HEK293 (cell line): ENCODE measurements around the gene OR52I1.
A peak's percentile ranks its signal among the peaks of the same experiment; 100 is the strongest.

Experiments used
- HIC1 ChIP-seq: fragments of 450-650 bp; formaldehyde crosslinking; IDR thresholded peaks from 2 replicates; pipeline ENCODE4 v1.5.1; 2016; ENCODE audit warnings: missing biosample characterization, missing genetic modification characterization
- HOXC10 ChIP-seq: sonication (generic); formaldehyde crosslinking; IDR thresholded peaks from 2 replicates; pipeline ENCODE4 v1.8.1; 2023; ENCODE audit warnings: mild to moderate bottlenecking, missing genetic modification reagents
- KLF10 ChIP-seq: fragments of 450-650 bp; IDR thresholded peaks from 2 replicates; pipeline ENCODE4 v1.5.1; 2018; ENCODE audit warnings: missing biosample characterization, mild to moderate bottlenecking, missing genetic modification characterization
- PATZ1 ChIP-seq: fragments of 450-650 bp; formaldehyde crosslinking; IDR thresholded peaks from 2 replicates; pipeline ENCODE4 v1.5.1; 2016; ENCODE audit warnings: missing biosample characterization, missing genetic modification characterization
- PRDM4 ChIP-seq: fragments of 450-650 bp; formaldehyde crosslinking; IDR thresholded peaks from 2 replicates; pipeline ENCODE4 v1.5.1; 2017; ENCODE audit warnings: missing biosample characterization, missing genetic modification characterization
- PRDM6 ChIP-seq: fragments of 450-650 bp; formaldehyde crosslinking; IDR thresholded peaks from 2 replicates; pipeline ENCODE4 v1.5.1; 2017; ENCODE audit warnings: missing biosample characterization, missing genetic modification characterization
- SALL2 ChIP-seq: fragments of 450-650 bp; formaldehyde crosslinking; IDR thresholded peaks from 2 replicates; pipeline ENCODE4 v1.5.0; 2017; ENCODE audit warnings: missing biosample characterization, mild to moderate bottlenecking, missing genetic modification characterization, borderline replicate concordance
- SCRT1 ChIP-seq: fragments of 450-650 bp; formaldehyde crosslinking; IDR thresholded peaks from 2 replicates; pipeline ENCODE4 v1.5.1; 2016; ENCODE audit warnings: missing biosample characterization, missing genetic modification characterization, borderline replicate concordance
- SCRT2 ChIP-seq: fragments of 450-650 bp; formaldehyde crosslinking; IDR thresholded peaks from 2 replicates; pipeline ENCODE4 v1.5.1; 2016; ENCODE audit warnings: missing biosample characterization, missing genetic modification characterization
- ZBTB11 ChIP-seq: fragments of 450-650 bp; formaldehyde crosslinking; conservative IDR thresholded peaks from 2 replicates; pipeline ENCODE4 v1.5.1; 2016; ENCODE audit warnings: low read depth, missing biosample characterization, missing genetic modification characterization
- ZFP37 ChIP-seq: fragments of 450-650 bp; formaldehyde crosslinking; IDR thresholded peaks from 2 replicates; pipeline ENCODE4 v1.5.1; 2016; ENCODE audit warnings: missing biosample characterization, missing genetic modification characterization
- ZNF112 ChIP-seq: fragments of 450-650 bp; formaldehyde crosslinking; IDR thresholded peaks from 2 replicates; pipeline ENCODE4 v1.5.0; 2017; ENCODE audit warnings: missing biosample characterization, missing genetic modification characterization
- ZNF138 ChIP-seq: fragments of 450-650 bp; formaldehyde crosslinking; IDR thresholded peaks from 2 replicates; pipeline ENCODE4 v1.5.1; 2016; ENCODE audit warnings: missing biosample characterization, missing genetic modification characterization, borderline replicate concordance
- ZNF202 ChIP-seq: fragments of 450-650 bp; formaldehyde crosslinking; IDR thresholded peaks from 2 replicates; pipeline ENCODE4 v1.5.1; 2016; ENCODE audit warnings: missing biosample characterization, missing genetic modification characterization, borderline replicate concordance
- ZNF223 ChIP-seq: fragments of 450-650 bp; formaldehyde crosslinking; IDR thresholded peaks from 2 replicates; pipeline ENCODE4 v1.5.1; 2016; ENCODE audit warnings: missing biosample characterization, missing genetic modification characterization
- ZNF24 ChIP-seq: fragments of 450-650 bp; formaldehyde crosslinking; IDR thresholded peaks from 2 replicates; pipeline ENCODE4 v1.5.1; 2016; ENCODE audit warnings: missing biosample characterization, missing genetic modification characterization
- ZNF248 ChIP-seq: fragments of 450-650 bp; formaldehyde crosslinking; IDR thresholded peaks from 2 replicates; pipeline ENCODE4 v1.5.1; 2017; ENCODE audit warnings: missing biosample characterization, missing genetic modification characterization
- ZNF266 ChIP-seq: fragments of 450-650 bp; formaldehyde crosslinking; IDR thresholded peaks from 2 replicates; pipeline ENCODE4 v1.5.1; 2016; ENCODE audit warnings: missing biosample characterization, missing genetic modification characterization, low read depth
- ZNF488 ChIP-seq: fragments of 450-650 bp; formaldehyde crosslinking; IDR thresholded peaks from 2 replicates; pipeline ENCODE4 v1.5.1; 2016; ENCODE audit warnings: missing biosample characterization, missing genetic modification characterization
- ZNF510 ChIP-seq: fragments of 450-650 bp; formaldehyde crosslinking; IDR thresholded peaks from 2 replicates; pipeline ENCODE4 v1.5.1; 2018; ENCODE audit warnings: mild to moderate bottlenecking, missing genetic modification characterization, missing biosample characterization; ENCODE audit not compliant: insufficient replicate concordance
- ZNF530 ChIP-seq: fragments of 450-650 bp; formaldehyde crosslinking; IDR thresholded peaks from 2 replicates; pipeline ENCODE4 v1.5.1; 2016; ENCODE audit warnings: low read depth, missing biosample characterization, missing genetic modification characterization
- ZNF571 ChIP-seq: fragments of 450-650 bp; formaldehyde crosslinking; IDR thresholded peaks from 2 replicates; pipeline ENCODE4 v1.5.0; 2017; ENCODE audit warnings: missing biosample characterization, missing genetic modification characterization
- ZNF704 ChIP-seq: fragments of 450-650 bp; formaldehyde crosslinking; IDR thresholded peaks from 2 replicates; pipeline ENCODE4 v1.5.1; 2016; ENCODE audit warnings: missing biosample characterization, missing genetic modification characterization
- ZNF830 ChIP-seq: fragments of 450-650 bp; IDR thresholded peaks from 2 replicates; pipeline ENCODE4 v1.5.0; 2018; ENCODE audit warnings: missing biosample characterization, missing genetic modification characterization, low read depth, mild to moderate bottlenecking, moderate library complexity
- ZSCAN16 ChIP-seq: fragments of 450-650 bp; formaldehyde crosslinking; IDR thresholded peaks from 2 replicates; pipeline ENCODE4 v1.5.1; 2016; ENCODE audit warnings: missing biosample characterization, missing genetic modification characterization

OR52I1 gene

GRCh38 chr11:4607781-4608666 is 14.2 kb downstream of the OR52I1 start, which contains the start of gene TRIM68 (continued):
- TF ChIP-seq ZBTB11 (tag by site-specific recombination): no peak; the same call in 1 of the 2 replicates
- TF ChIP-seq ZNF704 (tag by site-specific recombination): no peak
- no peak for TF ChIP-seq ZNF248
- TF ChIP-seq ZNF571 (tag by site-specific recombination): no peak
- TF ChIP-seq ZNF202 (tag by site-specific recombination): no peak
- TF ChIP-seq HIC1 (tag by site-specific recombination): no peak
- peak; percentile 54 for TF ChIP-seq PATZ1 (tag by site-specific recombination)
- TF ChIP-seq ZNF112 (tag by site-specific recombination): no peak
- no peak for TF ChIP-seq KLF10 (tag by site-specific recombination)
- TF ChIP-seq PRDM6 (tag by site-specific recombination): no peak
- no peak for TF ChIP-seq PRDM4 (tag by site-specific recombination)
- TF ChIP-seq SCRT1: no peak
- TF ChIP-seq ZNF510 (tag by site-specific recombination): no peak
- TF ChIP-seq SCRT2 (tag by site-specific recombination): no peak
- TF ChIP-seq ZNF24 (tag by site-specific recombination): peak; percentile 36; the same call in 1 of the 2 replicates
- no peak for TF ChIP-seq ZNF530 (tag by site-specific recombination)
- no peak for TF ChIP-seq ZNF488 (tag by site-specific recombination)
- TF ChIP-seq SALL2 (tag by site-specific recombination): no peak
- peak; percentile 58; the same call in 1 of the 2 replicates for TF ChIP-seq ZFP37 (tag by site-specific recombination)
- TF ChIP-seq ZNF223 (tag by site-specific recombination): no peak
- no peak for TF ChIP-seq HOXC10 (CRISPR knock-in tag)
- no peak for TF ChIP-seq ZSCAN16 (tag by site-specific recombination)
- no peak for TF ChIP-seq ZNF138 (tag by site-specific recombination)
- TF ChIP-seq ZNF830 (tag by site-specific recombination): no peak
- TF ChIP-seq ZNF266 (tag by site-specific recombination): no peak
